ENCODE data around the gene EMP1.
A peak's percentile ranks its signal among the peaks of the same experiment; 100 is the strongest.

Gene EMP1

GRCh38 chr12:13197526-13198143, 1.1 kb downstream of the EMP1 start:
- no peak for DNase-seq (ENCODE audit: low read depth in 2 of 2)

- DNase-seq (ENCODE audit: low read depth in 2 of 2): no peak
Observed at GRCh38 chr12:13198241-13198640, 1.7 kb downstream of the EMP1 start.

- no peak for DNase-seq (ENCODE audit: low read depth in 2 of 2)
Observed at GRCh38 chr12:13198876-13199275, 2.4 kb downstream of the EMP1 start.

- DNase-seq (ENCODE audit: low read depth in 2 of 2): no peak
Observed at GRCh38 chr12:13199592-13199991, 3.1 kb downstream of the EMP1 start.

GRCh38 chr12:13200841-13201240, 4.3 kb downstream of the EMP1 start:
- DNase-seq (ENCODE audit: low read depth in 2 of 2): no peak

GRCh38 chr12:13203034-13203922, 6.8 kb downstream of the EMP1 start:
- no peak for DNase-seq (ENCODE audit: low read depth in 2 of 2)

- no peak for DNase-seq (ENCODE audit: low read depth in 2 of 2)
Observed at GRCh38 chr12:13204428-13204827, 7.9 kb downstream of the EMP1 start.

- DNase-seq (ENCODE audit: low read depth in 2 of 2): peak in 1 of 2 experiments; percentile 31
Observed at GRCh38 chr12:13205809-13206559, 9.5 kb downstream of the EMP1 start.

GRCh38 chr12:13206560-13206897, 10.0 kb downstream of the EMP1 start:
- DNase-seq (ENCODE audit: low read depth in 2 of 2): no peak

- DNase-seq (ENCODE audit: low read depth in 2 of 2): no peak
Observed at GRCh38 chr12:13208533-13209435, 12.3 kb downstream of the EMP1 start.

GRCh38 chr12:13209436-13210235, 13.1 kb downstream of the EMP1 start:
- DNase-seq (ENCODE audit: low read depth in 2 of 2): no peak

GRCh38 chr12:13210236-13211190, 14.0 kb downstream of the EMP1 start:
- DNase-seq (ENCODE audit: low read depth in 2 of 2): no peak

GRCh38 chr12:13211191-13211858, 14.8 kb downstream of the EMP1 start:
- DNase-seq (ENCODE audit: low read depth in 2 of 2): no peak

- peak; percentile 46 to 60 for DNase-seq (ENCODE audit: low read depth in 2 of 2)
Observed at GRCh38 chr12:13211859-13212664, 15.5 kb downstream of the EMP1 start.

GRCh38 chr12:13215056-13215455, 18.5 kb downstream of the EMP1 start:
- no peak for DNase-seq (ENCODE audit: low read depth in 2 of 2)

GRCh38 chr12:13218641-13219040, 22.1 kb downstream of the EMP1 start:
- no peak for DNase-seq (ENCODE audit: low read depth in 2 of 2)

- DNase-seq (ENCODE audit: low read depth in 2 of 2): no peak
Observed at GRCh38 chr12:13219320-13219719, 22.8 kb downstream of the EMP1 start.

- no peak for DNase-seq (ENCODE audit: low read depth in 2 of 2)
Observed at GRCh38 chr12:13220838-13221237, 24.3 kb downstream of the EMP1 start.
